Mucosa of gallbladder (tissue), 1 donor: Measurements from ENCODE around the gene CYP46A1. TPM values are rescaled to one million over a fixed set of nuclear protein-coding genes. Genes with fewer than 3 reads are reported as not detected.

Experiments used
- DNase-seq: peaks from one replicate; pipeline ENCODE4 v3.0.0-alpha.2; 2020; ENCODE audit warnings: low spot score
- total RNA-seq: library from RNA; stranded (reverse); gene quantifications from one replicate; pipeline ENCODE4 v1.2.1, GENCODE V29; 2021
- donor health status: DM: no; HTN: no; CAD: no.

The CYP46A1 gene
- total RNA-seq, 1 donor from 2014 or later, result 1.8 TPM

GRCh38 chr14:99715266-99716000, 31.3 kb downstream of the CYP46A1 start:
- DNase-seq, result no peak

DNA sequence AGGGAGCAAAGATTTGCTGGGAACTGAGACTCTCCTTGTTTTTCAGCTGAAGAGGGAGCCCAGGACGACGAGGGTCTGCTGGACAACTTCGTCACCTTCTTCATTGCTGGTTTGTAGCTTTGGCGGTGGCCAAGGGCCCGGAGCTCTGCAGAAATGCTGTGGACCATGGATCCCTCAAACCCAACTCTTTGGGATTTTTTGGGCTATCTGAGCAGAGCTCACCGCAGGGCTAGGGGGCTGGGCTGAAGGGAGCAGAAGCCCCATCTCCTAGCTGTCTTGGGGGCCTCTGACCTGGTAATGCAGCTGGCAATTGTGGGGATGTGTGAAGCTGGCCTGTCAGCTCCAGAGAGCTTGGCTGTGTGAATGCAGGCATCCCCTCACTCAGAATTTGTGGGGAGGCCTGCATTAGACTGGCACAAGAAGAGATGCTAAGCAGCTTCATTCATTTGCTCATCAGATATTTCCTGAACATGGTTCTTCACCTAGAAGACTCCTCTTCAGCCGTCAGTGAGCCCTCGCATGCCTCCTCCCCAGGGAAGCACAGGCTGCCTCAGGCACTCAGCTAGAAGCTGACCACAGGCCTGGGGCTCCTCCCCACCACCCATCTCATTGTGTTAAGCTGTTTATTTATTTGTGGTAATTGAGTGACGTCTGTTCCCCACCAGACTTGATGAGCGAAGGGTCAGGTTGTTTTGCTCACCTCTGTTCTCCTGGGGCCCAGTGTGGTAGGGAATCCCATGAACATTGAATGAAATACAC, 32.2 kb downstream of the CYP46A1 start:
- DNase-seq, result no peak

- DNase-seq, result no peak
These were observed 33.0 kb downstream of the CYP46A1 start for GRCh38 chr14:99716850-99717681.

DNA sequence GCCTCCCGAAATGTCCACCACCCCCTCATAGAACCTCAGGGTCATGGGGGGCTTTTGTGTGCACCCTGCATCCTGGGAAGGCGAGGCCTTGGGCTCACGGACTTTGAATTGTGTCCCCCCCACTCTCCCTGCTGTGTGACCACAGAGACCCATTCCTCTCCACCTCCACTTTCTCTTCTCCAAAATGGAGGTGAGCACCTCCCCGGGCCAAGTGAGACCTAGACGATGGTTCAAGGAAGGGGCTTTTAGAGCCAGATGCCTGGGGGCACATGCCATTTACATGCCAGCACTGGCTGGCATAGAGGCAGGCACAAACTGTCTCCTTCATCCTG, 33.5 kb downstream of the CYP46A1 start:
- DNase-seq, result no peak

GRCh38 chr14:99718031-99718810, 34.1 kb downstream of the CYP46A1 start:
- DNase-seq, result no peak

DNA sequence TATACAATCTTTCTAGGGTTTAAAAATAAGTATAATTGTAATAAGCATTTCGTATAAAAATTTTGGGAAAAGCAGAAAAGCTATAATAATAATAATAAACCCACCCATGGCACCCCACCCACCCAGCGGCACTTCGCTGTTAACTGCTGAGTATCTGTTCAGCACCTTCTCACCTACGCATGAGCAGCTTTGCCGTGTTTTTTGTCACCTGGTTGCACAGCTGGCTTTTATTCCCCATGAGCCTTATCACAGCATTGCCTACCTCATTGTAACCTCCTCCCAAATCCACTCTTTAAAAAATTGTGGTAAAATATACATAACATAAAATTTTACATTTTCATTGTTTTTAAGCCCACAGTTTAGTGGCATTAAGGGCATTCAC, 34.7 kb downstream of the CYP46A1 start:
- no peak for DNase-seq

- no peak for DNase-seq
These were observed 37.1 kb downstream of the CYP46A1 start for GRCh38 chr14:99720941-99721791.

DNA sequence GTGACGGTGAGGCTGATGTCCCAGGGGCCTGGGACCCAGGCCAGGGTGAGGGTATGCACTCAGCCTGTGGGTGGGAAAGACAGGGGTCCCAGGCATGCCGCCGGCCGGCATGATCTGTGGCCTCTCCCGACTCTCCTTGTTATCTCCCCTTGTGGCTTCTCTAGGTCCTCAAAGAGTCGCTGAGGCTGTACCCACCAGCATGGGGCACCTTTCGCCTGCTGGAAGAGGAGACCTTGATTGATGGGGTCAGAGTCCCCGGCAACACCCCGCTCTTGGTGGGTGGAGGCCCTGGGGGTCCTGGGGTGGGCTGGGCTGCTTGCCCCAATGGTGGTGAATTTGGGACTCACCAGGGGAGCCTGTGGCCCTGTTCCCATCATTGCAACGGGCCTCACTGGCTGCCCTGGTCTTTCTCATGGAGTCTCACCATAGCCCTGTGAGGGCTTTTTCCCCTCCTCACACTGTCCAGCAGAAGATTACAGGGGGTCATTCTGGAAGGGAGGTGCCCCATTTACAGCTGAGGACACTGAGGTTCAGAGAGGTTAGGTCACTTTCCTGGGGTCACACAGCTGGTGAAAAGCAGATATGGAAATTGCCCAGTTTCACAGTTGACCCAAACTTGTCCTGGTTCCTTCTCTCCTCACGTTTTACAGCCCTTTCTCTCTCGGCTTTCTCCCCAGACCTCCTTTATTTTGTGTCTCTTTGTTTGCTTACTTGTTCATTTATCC, 37.9 kb downstream of the CYP46A1 start:
- DNase-seq, result no peak

GRCh38 chr14:99722741-99723140, 38.6 kb downstream of the CYP46A1 start:
- DNase-seq, result no peak

DNA sequence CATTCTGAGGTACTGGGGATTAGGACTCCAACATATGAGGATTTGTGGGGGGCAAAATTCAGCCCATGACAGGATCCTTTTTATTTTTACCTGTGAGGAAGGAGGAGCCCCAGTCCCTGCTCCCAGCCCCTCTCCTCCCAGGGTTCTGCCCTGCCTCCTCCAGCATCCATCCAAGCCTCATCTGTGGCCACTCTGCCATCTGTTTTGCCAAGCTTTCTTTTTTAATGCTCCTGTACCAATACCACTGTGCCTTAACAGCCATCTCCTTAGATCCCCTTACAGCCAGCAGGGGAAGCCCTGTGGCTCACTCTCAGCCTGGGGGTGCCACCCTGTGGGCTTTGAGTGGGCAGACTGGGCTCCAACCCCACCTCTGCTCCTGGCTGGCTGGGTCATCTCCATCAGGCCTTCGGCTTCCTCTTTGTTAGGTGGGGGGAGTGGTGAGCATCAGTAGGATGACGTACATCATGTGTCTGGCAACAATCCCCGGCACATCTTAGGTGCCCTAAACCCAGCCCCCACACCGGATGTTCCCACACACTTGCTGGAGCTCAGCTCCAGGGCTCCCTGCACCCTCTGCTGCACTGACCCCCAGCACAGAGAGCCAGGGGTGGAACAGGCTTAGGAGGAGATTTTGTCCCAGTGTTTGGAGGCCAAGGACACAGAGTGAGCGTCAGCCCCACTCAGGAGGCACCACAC, 40.2 kb downstream of the CYP46A1 start:
- no peak for DNase-seq

GRCh38 chr14:99724939-99725773, 41.1 kb downstream of the CYP46A1 start:
- DNase-seq, result no peak

DNA sequence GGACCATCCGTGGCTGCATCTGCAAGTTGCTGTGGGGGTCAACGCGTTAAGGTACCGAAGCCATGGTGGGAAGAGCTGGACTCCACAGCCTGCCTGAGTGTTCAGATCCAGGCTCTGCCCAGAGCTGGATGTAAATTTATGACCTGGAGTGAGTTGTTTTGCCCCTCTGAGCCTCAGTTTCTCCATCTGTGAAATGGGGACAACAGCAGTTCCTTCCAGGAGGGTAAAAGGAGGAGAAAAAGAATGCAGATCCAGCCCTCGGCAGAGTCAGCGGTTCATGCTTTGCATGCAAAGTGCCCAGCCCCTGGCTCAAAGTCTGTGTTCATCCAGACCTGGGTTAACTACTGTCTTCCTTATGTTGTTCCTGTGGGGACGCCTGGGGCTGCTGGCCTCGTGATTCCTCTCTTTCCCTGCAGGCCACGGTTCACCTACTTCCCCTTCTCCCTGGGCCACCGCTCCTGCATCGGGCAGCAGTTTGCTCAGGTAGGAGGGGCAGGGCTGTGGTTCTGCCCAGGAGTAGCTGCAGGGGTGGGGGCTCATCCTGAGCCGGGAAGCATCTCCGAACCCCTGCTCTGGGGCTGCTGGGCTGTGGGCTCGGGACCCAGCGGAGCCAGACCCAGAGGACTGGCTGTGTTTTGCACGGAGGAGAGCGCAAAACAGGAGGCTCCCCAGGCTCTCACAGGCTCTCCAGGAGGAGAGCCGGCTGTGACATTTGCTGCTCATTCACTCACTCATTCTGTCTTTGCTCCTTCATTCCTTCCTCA, 41.9 kb downstream of the CYP46A1 start:
- no peak for DNase-seq

DNA sequence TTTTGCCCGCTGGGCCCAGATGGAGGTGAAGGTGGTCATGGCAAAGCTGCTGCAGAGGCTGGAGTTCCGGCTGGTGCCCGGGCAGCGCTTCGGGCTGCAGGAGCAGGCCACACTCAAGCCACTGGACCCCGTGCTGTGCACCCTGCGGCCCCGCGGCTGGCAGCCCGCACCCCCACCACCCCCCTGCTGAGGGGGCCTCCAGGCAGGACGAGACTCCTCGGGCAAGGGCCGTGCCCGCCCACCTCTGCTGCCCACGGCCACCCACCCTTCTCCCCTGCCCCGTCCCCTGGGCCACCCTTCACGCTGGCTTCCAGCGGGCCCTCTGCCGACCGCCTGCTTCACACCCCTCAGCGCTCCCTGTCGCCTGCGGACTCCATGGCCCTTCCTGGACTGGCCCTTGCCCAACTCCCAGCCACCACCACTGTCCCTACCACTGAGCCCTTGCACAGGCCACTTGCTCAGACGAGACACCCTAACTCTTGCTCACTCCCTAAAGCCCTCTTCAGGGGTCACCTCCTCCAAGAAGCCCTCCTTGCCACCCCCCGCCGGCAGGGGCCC, 42.5 kb downstream of the CYP46A1 start:
- DNase-seq, result no peak

GRCh38 chr14:99727096-99727870, 43.2 kb downstream of the CYP46A1 start:
- DNase-seq, result no peak

- DNase-seq, result no peak
These were observed 44.3 kb downstream of the CYP46A1 start for GRCh38 chr14:99728231-99728920.

- no peak for DNase-seq
These were observed 44.9 kb downstream of the CYP46A1 start for GRCh38 chr14:99728981-99729451.
